Sigmoid colon (tissue), 4 donors: ENCODE data around the gene AHSP.

ENCODE experiments used
- POLR2AphosphoS5 ChIP-seq, 4 donors: sonication (generic); formaldehyde crosslinking; IDR thresholded peaks; one replicate each; pipeline ENCODE4 v1.6.1; 2017; ENCODE audit warnings: antibody characterized with exemption in 4 of 4
- TF ChIP-seq, protein P1 (sequence below), 4 experiments: fragments of 450-650 bp in 3 of 4; fragments of 200-600 bp in 1 of 4; IDR thresholded peaks; one replicate each; pipeline ENCODE4 v1.5.1; 2016 to 2019; ENCODE audit warnings: antibody characterized with exemption in 4 of 4, mild to moderate bottlenecking in 3 of 4, moderate library complexity in 2 of 4

DNA sequence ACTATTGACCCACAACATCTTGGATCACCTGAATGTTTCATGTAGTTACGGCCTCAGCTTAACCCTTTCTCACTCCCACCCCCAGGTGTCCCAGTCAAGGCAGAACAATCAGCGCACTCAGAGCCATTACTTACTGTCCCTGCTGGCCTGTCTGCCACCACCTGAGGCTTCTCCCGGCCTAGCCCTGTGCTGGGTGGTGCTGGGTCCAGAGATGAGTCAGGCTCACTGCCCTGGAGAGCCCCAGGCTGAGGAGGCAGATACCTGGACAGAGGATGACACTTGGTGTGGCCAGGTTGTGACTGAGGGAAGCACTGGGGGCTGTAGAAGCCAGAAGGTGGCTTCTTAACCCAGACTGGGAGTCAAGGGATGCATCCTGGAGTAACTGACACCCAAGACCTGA, 48.7 kb upstream of the AHSP start:
- TF ChIP-seq POLR2AphosphoS5 (IDR thresholded peaks at IDR 0.05): peak in 1 of 4 donors; percentile 49
- TF ChIP-seq, protein P1, sequence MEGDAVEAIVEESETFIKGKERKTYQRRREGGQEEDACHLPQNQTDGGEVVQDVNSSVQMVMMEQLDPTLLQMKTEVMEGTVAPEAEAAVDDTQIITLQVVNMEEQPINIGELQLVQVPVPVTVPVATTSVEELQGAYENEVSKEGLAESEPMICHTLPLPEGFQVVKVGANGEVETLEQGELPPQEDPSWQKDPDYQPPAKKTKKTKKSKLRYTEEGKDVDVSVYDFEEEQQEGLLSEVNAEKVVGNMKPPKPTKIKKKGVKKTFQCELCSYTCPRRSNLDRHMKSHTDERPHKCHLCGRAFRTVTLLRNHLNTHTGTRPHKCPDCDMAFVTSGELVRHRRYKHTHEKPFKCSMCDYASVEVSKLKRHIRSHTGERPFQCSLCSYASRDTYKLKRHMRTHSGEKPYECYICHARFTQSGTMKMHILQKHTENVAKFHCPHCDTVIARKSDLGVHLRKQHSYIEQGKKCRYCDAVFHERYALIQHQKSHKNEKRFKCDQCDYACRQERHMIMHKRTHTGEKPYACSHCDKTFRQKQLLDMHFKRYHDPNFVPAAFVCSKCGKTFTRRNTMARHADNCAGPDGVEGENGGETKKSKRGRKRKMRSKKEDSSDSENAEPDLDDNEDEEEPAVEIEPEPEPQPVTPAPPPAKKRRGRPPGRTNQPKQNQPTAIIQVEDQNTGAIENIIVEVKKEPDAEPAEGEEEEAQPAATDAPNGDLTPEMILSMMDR (IDR thresholded peaks at IDR 0.05): no peak
